ENCODE results near the gene AQP9.
"Not testable (repeated sequence)": the region's sequence is repeated elsewhere in the genome, so short reads cannot be mapped to it uniquely, and the experiment has no call there.

Gene AQP9

GRCh38 chr15:58175955-58176354 lies 37.8 kb downstream of the AQP9 start:
- no peak overlapping the region for H3K27ac ChIP-seq (ENCODE audit: low read depth in 2 of 2, low read length in 2 of 2)
- no peaks in the 10 kb centered on the region for H3K36me3 ChIP-seq (ENCODE audit: control insufficient read depth in 2 of 2, insufficient read depth in 2 of 2, low read length in 2 of 2)
- H3K4me3 ChIP-seq (ENCODE audit: low read length in 2 of 2) = no peak overlapping the region
- no peaks in the 10 kb centered on the region for H3K9me3 ChIP-seq (ENCODE audit: control insufficient read depth in 2 of 2, low read length in 2 of 2)
- no peaks in the 10 kb centered on the region for H3K4me1 ChIP-seq (ENCODE audit: control insufficient read depth in 2 of 2, insufficient read depth in 2 of 2, low read length in 2 of 2)
- no peak overlapping the region for H3K9ac ChIP-seq (ENCODE audit: low read depth in 1 of 2, low read length in 2 of 2)
- H3K27me3 ChIP-seq (ENCODE audit: control insufficient read depth in 2 of 2, insufficient read depth in 2 of 2, low read length in 2 of 2) = peaks cover 7 to 8% of the 10 kb centered on the region in 2 donors

- H3K27me3 ChIP-seq (ENCODE audit: control insufficient read depth in 2 of 2, insufficient read depth in 2 of 2, low read length in 2 of 2) = peaks cover 6 to 8% of the 10 kb centered on the region in 2 donors
- no peaks in the 10 kb centered on the region for H3K36me3 ChIP-seq (ENCODE audit: control insufficient read depth in 2 of 2, insufficient read depth in 2 of 2, low read length in 2 of 2)
- no peaks in the 10 kb centered on the region for H3K9me3 ChIP-seq (ENCODE audit: control insufficient read depth in 2 of 2, low read length in 2 of 2)
- H3K27ac ChIP-seq (ENCODE audit: low read depth in 2 of 2, low read length in 2 of 2) = no peak overlapping the region
- H3K4me3 ChIP-seq (ENCODE audit: low read length in 2 of 2) = no peak overlapping the region
- H3K4me1 ChIP-seq (ENCODE audit: control insufficient read depth in 2 of 2, insufficient read depth in 2 of 2, low read length in 2 of 2) = no peaks in the 10 kb centered on the region
- no peak overlapping the region for H3K9ac ChIP-seq (ENCODE audit: low read depth in 1 of 2, low read length in 2 of 2)
Observed at GRCh38 chr15:58178668-58179067, 40.5 kb downstream of the AQP9 start.

- H3K27ac ChIP-seq (ENCODE audit: low read depth in 2 of 2, low read length in 2 of 2) = no peak overlapping the region
- H3K9me3 ChIP-seq (ENCODE audit: control insufficient read depth in 2 of 2, low read length in 2 of 2) = no peaks in the 10 kb centered on the region
- no peak overlapping the region for H3K9ac ChIP-seq (ENCODE audit: low read depth in 1 of 2, low read length in 2 of 2)
- no peaks in the 10 kb centered on the region for H3K4me1 ChIP-seq (ENCODE audit: control insufficient read depth in 2 of 2, insufficient read depth in 2 of 2, low read length in 2 of 2)
- H3K27me3 ChIP-seq (ENCODE audit: control insufficient read depth in 2 of 2, insufficient read depth in 2 of 2, low read length in 2 of 2) = peaks cover 6 to 8% of the 10 kb centered on the region in 2 donors
- H3K4me3 ChIP-seq (ENCODE audit: low read length in 2 of 2) = no peak overlapping the region
- no peaks in the 10 kb centered on the region for H3K36me3 ChIP-seq (ENCODE audit: control insufficient read depth in 2 of 2, insufficient read depth in 2 of 2, low read length in 2 of 2)
Observed at GRCh38 chr15:58179206-58179605, 41.0 kb downstream of the AQP9 start.

- Histone ChIP-seq H3K36me3 (ENCODE audit: control insufficient read depth in 2 of 2, insufficient read depth in 2 of 2, low read length in 2 of 2) (no peaks in the 10 kb centered on the region), H3K4me3 (ENCODE audit: low read length in 2 of 2) (no peak overlapping the region), H3K27me3 (ENCODE audit: control insufficient read depth in 2 of 2, insufficient read depth in 2 of 2, low read length in 2 of 2) (peaks cover 6 to 9% of the 10 kb centered on the region in 2 donors), H3K9ac (ENCODE audit: low read depth in 1 of 2, low read length in 2 of 2) (no peak overlapping the region), H3K27ac (ENCODE audit: low read depth in 2 of 2, low read length in 2 of 2) (no peak overlapping the region), H3K9me3 (ENCODE audit: control insufficient read depth in 2 of 2, low read length in 2 of 2) (no peaks in the 10 kb centered on the region), H3K4me1 (ENCODE audit: control insufficient read depth in 2 of 2, insufficient read depth in 2 of 2, low read length in 2 of 2) (no peaks in the 10 kb centered on the region)
Observed at GRCh38 chr15:58179741-58180381, 41.7 kb downstream of the AQP9 start.

GRCh38 chr15:58182460-58183163 lies 44.4 kb downstream of the AQP9 start:
- no peaks in the 10 kb centered on the region for H3K36me3 ChIP-seq (ENCODE audit: control insufficient read depth in 2 of 2, insufficient read depth in 2 of 2, low read length in 2 of 2)
- H3K4me3 ChIP-seq (ENCODE audit: low read length in 2 of 2) = no peak overlapping the region
- H3K9me3 ChIP-seq (ENCODE audit: control insufficient read depth in 2 of 2, low read length in 2 of 2) = no peaks in the 10 kb centered on the region
- H3K9ac ChIP-seq (ENCODE audit: low read depth in 1 of 2, low read length in 2 of 2) = no peak overlapping the region
- peaks cover 6% of the 10 kb centered on the region in 2 donors for H3K27me3 ChIP-seq (ENCODE audit: control insufficient read depth in 2 of 2, insufficient read depth in 2 of 2, low read length in 2 of 2)
- H3K27ac ChIP-seq (ENCODE audit: low read depth in 2 of 2, low read length in 2 of 2) = no peak overlapping the region
- H3K4me1 ChIP-seq (ENCODE audit: control insufficient read depth in 2 of 2, insufficient read depth in 2 of 2, low read length in 2 of 2) = no peaks in the 10 kb centered on the region

- Histone ChIP-seq H3K9me3 (ENCODE audit: control insufficient read depth in 2 of 2, low read length in 2 of 2) (no peaks in the 10 kb centered on the region), H3K4me1 (ENCODE audit: control insufficient read depth in 2 of 2, insufficient read depth in 2 of 2, low read length in 2 of 2) (no peaks in the 10 kb centered on the region), H3K4me3 (ENCODE audit: low read length in 2 of 2) (no peak overlapping the region), H3K27ac (ENCODE audit: low read depth in 2 of 2, low read length in 2 of 2) (no peak overlapping the region), H3K36me3 (ENCODE audit: control insufficient read depth in 2 of 2, insufficient read depth in 2 of 2, low read length in 2 of 2) (no peaks in the 10 kb centered on the region), H3K9ac (ENCODE audit: low read depth in 1 of 2, low read length in 2 of 2) (no peak overlapping the region), H3K27me3 (ENCODE audit: control insufficient read depth in 2 of 2, insufficient read depth in 2 of 2, low read length in 2 of 2) (peaks cover 3 to 6% of the 10 kb centered on the region in 2 donors)
Observed at GRCh38 chr15:58185439-58185838, 47.3 kb downstream of the AQP9 start.

GRCh38 chr15:58189148-58189811 lies 51.1 kb downstream of the AQP9 start:
- Histone ChIP-seq H3K9me3 (ENCODE audit: control insufficient read depth in 2 of 2, low read length in 2 of 2) (no peaks in the 10 kb centered on the region), H3K4me3 (ENCODE audit: low read length in 2 of 2) (no peak overlapping the region), H3K27ac (ENCODE audit: low read depth in 2 of 2, low read length in 2 of 2) (no peak overlapping the region), H3K9ac (ENCODE audit: low read depth in 1 of 2, low read length in 2 of 2) (no peak overlapping the region), H3K36me3 (ENCODE audit: control insufficient read depth in 2 of 2, insufficient read depth in 2 of 2, low read length in 2 of 2) (no peaks in the 10 kb centered on the region), H3K27me3 (ENCODE audit: control insufficient read depth in 2 of 2, insufficient read depth in 2 of 2, low read length in 2 of 2) (peaks cover 0 to 3% of the 10 kb centered on the region in 2 donors), H3K4me1 (ENCODE audit: control insufficient read depth in 2 of 2, insufficient read depth in 2 of 2, low read length in 2 of 2) (no peaks in the 10 kb centered on the region)

GRCh38 chr15:58190419-58190818 lies 52.2 kb downstream of the AQP9 start:
- Histone ChIP-seq H3K36me3 (ENCODE audit: control insufficient read depth in 2 of 2, insufficient read depth in 2 of 2, low read length in 2 of 2) (no peaks in the 10 kb centered on the region), H3K4me3 (ENCODE audit: low read length in 2 of 2) (no peak overlapping the region), H3K4me1 (ENCODE audit: control insufficient read depth in 2 of 2, insufficient read depth in 2 of 2, low read length in 2 of 2) (no peaks in the 10 kb centered on the region), H3K9me3 (ENCODE audit: control insufficient read depth in 2 of 2, low read length in 2 of 2) (no peaks in the 10 kb centered on the region), H3K27me3 (ENCODE audit: control insufficient read depth in 2 of 2, insufficient read depth in 2 of 2, low read length in 2 of 2) (no peaks in the 10 kb centered on the region), H3K9ac (ENCODE audit: low read depth in 1 of 2, low read length in 2 of 2) (no peak overlapping the region), H3K27ac (ENCODE audit: low read depth in 2 of 2, low read length in 2 of 2) (no peak overlapping the region)

- not testable (repeated sequence) for H3K9ac ChIP-seq (ENCODE audit: low read depth in 1 of 2, low read length in 2 of 2); H3K4me3 ChIP-seq (ENCODE audit: low read length in 2 of 2); H3K4me1 ChIP-seq (ENCODE audit: control insufficient read depth in 2 of 2, insufficient read depth in 2 of 2, low read length in 2 of 2); H3K27ac ChIP-seq (ENCODE audit: low read depth in 2 of 2, low read length in 2 of 2); H3K9me3 ChIP-seq (ENCODE audit: control insufficient read depth in 2 of 2, low read length in 2 of 2); H3K36me3 ChIP-seq (ENCODE audit: control insufficient read depth in 2 of 2, insufficient read depth in 2 of 2, low read length in 2 of 2); H3K27me3 ChIP-seq (ENCODE audit: control insufficient read depth in 2 of 2, insufficient read depth in 2 of 2, low read length in 2 of 2)
Observed at GRCh38 chr15:58193636-58194035, 55.5 kb downstream of the AQP9 start.

- no peak overlapping the region for H3K9ac ChIP-seq (ENCODE audit: low read depth in 1 of 2, low read length in 2 of 2)
- H3K27me3 ChIP-seq (ENCODE audit: control insufficient read depth in 2 of 2, insufficient read depth in 2 of 2, low read length in 2 of 2) = no peaks in the 10 kb centered on the region
- no peak overlapping the region for H3K4me3 ChIP-seq (ENCODE audit: low read length in 2 of 2)
- no peak overlapping the region for H3K27ac ChIP-seq (ENCODE audit: low read depth in 2 of 2, low read length in 2 of 2)
- H3K4me1 ChIP-seq (ENCODE audit: control insufficient read depth in 2 of 2, insufficient read depth in 2 of 2, low read length in 2 of 2) = no peaks in the 10 kb centered on the region
- H3K36me3 ChIP-seq (ENCODE audit: control insufficient read depth in 2 of 2, insufficient read depth in 2 of 2, low read length in 2 of 2) = no peaks in the 10 kb centered on the region
- no peaks in the 10 kb centered on the region for H3K9me3 ChIP-seq (ENCODE audit: control insufficient read depth in 2 of 2, low read length in 2 of 2)
Observed at GRCh38 chr15:58200739-58201138, 62.6 kb downstream of the AQP9 start.
